GM21526 (cell line): ENCODE data around the gene LAMC2.

Source experiments
- ATAC-seq: cut with Tn5 transposase; IDR thresholded peaks from one replicate; pipeline ENCODE4 v1.9.1; 2021; ENCODE audit warnings: moderate library complexity; ENCODE audit not compliant: unreplicated experiment, low FRiP score

Gene LAMC2

DNA sequence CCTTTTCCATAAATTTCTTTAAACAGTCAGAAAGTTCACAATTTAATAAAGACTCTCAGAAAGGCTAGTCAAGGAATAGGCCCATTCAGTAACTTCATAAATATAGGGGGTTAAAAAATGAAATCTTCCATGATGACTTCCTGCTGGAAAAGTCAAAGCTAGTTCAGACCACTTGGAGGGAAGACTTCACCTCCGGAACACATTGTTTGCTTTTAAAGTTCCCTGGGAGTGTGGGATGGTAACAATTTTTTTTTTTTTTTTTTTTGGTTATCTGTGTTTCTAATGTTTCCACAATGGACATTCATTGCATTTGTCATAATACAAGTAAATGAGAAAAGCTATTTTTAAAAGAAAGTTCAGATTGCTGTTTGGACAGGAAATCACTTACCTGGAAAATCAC is 18.4 kb upstream of the LAMC2 start:
- no peak for ATAC-seq

DNA sequence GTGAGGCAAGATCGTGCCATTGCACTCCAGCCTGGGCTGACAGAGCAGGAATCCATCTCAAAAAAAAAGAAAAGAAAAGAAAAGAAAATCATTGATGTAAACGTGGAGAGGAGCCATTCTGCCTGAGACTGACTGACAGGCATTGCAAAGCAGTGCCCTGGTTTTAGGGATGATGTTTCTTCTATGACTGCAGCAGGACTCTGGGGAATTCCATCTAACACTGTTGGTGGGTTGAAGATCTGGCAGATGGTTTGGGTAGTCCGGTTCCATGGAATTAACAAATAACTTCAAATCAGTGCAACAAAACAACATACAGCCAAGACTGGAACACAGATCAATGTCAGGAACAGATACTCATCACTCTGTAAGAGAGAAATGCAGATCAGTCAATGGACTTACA is 17.8 kb upstream of the LAMC2 start:
- ATAC-seq, result no peak

DNA sequence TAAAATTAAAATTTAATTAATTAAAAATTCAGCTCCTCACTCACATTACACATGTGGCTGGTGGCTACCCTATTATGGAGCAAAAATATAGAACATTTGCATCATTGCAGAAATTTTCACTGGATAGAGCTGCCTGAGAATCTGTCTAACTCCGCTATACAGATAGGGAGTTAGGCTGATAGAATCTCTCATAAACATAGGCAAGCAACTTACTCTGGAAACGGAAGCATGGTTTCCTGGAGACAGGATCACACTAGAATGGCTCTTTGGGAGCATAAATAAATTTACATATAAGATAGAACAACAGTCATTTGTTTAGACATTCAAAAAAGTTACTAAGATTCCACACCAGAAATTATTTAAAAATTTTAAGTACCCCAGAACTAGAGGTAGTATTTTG is 12.2 kb upstream of the LAMC2 start:
- no peak for ATAC-seq

DNA sequence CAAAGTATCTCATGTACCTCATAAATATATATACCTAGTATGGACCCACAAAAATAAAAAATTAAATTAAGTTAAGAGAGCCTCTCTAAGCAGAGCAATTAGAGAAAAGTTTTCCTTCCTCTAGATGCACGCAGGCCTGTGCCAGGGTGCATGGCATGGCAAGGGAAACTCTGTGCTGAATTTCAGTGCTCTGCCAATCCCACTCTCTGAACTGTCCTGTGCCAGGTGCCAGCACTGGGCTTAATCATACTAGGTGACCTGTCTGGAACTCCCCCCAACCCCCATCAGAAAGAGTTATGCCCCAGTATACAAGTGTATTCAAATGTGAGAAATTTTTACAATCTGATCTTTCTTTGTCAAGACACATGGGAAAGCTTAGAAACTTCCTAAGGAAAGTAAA is 10.4 kb upstream of the LAMC2 start:
- no peak for ATAC-seq

DNA sequence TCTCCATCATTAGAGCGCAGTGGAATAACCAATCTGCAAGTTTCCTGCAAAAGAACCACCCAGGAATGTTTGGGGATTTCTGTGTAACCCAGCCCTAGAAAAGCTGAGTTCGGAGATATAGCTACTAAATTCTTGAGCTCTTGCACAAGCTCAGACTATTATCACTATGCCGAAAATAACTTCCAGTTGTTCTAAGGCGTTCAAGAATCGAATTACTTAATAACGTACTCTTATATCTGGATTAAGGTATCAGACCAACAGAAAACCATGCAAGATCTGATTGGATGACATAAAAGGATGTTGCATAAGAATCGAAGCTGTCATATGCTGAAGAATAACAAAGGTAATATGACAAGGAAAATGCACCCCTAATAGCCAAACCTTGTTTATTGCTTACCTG is 7.5 kb upstream of the LAMC2 start:
- no peak for ATAC-seq

DNA sequence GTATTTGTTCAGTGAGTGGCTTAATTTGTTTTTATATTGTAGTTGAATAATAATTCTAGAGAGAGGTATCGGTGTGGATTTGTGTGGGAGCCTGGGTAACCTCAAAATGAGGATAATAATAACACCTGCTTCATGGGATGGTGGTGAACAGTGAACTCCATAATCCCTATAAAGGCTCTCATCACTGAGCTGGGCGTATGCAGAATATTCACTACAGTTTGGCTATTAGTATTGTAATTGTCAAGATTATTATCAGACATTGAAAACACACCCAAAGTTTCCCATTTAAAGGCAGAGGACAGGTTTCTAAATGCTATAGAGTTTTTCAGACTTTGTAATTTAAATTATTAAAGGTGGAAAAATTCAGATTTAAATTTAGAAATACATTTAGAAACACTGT is 7.0 kb upstream of the LAMC2 start:
- ATAC-seq, result no peak

DNA sequence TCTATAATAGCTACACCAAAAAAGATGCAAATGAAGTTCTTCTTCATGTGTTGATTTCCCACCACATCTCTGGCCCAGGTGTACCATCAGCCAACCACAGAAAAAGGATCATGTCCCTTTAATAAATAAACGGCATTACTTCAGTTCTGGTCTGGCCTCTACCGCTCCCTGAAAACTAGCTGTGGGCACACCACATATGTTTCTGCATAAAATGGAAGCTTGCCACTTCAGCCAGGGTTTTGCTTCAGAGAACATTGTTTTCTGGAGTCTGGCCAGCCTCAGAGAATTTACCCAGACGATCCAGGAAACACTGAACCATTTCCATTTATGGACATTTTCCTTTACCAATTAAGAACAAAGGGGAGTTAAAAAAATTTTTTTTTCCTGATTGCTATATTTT is 5.8 kb upstream of the LAMC2 start:
- ATAC-seq, result no peak

DNA sequence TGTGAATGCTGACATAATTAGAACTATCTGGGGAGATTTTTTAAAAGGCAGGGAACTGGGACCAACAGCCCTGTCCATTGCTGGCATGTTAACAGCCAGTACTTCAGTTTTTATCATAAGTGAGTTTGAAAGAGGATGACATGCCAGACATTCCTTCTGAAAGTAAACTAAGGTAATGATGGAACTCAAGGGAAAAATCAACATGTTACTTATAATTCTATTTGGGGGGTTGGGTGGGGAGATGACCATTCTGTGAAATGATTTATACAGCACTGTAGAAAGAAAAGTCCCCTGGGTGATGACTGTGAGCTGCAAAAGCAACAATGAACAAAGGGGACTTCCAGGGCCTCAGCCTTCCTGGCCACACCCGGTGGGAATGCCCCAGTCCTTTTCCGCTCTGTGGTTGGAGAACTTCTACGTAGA is 5.4 kb upstream of the LAMC2 start:
- no peak for ATAC-seq

DNA sequence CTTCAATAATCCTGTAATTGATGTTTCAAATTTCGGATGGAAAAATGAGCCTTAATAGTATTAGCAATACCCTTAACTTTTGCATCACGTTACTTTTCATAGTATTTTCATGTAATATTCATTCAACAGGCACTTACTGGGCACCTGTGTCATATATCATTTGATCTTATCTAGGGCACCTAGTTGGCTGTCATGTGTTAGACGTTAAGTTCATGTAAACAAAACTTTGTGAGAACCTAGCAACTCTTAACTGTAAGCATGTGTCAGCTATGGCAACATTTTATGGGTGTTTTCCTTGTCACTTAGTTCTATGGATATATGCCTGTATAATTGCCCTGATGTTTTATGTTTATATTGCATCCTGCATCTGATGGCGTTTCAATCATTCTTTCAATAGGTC is 777 bp downstream of the LAMC2 start:
- no peak for ATAC-seq

DNA sequence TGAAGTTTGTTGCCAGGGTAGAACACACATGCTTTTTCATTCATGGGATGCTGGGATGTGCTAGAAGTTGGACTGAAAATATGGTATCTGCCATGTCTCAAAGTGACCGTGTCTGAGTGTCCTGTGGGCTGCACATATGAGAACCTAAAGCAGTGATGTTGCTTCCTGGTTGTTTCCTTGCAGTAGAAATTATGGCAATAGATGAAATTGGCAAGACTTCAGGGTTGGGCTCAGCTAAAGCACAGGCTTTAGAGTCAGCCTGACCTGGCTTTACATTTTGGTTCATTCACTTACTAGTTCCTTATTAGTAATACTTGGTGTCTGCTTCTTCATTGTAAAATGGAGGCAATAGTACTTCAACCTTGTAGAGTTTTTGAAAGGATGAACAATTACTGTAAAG is 2.2 kb downstream of the LAMC2 start:
- no peak for ATAC-seq

DNA sequence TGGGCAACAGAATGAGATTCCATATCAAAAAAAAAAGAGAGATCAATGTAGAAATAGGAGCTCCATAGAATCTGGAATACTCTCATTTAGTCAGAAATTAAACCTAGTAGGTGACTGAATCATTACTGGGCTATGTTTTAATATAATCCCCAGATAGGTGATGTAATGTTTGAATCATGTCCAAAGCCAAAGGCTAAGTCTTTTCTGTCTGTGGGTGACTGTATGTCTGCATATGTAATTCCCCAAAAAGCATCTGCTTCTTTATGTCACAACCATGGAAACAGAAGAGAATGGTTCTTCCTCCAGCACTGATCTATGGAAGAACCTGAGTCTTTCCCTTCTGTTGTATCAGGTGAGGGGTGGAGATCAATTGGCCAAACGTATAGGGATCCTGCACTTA is 5.8 kb downstream of the LAMC2 start:
- no peak for ATAC-seq

DNA sequence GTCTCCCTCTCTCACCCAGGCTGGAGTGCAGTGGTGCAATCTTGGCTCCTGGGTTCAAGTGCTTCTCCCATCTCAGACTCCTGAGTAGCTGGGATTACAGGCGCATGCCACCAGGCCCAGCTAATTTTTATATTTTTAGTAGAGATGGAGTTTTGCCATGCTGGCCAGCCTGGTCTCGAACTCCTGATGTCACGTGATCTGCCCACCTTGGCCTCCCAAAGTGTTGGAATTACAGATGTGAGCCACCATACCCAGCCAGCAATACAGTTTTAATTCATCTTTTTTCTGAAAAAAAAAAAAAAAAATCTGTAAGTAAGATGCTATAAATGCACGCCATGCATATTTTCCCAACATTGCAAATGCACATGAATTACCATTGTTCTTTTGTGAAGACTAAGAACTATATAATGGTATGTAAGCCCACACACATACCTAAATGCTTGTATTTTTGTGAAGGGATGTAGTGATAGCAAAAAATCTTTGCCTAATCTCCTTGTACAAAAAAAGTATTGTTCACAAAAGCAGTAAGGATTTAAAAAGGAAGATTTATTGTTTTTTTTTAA is 8.0 kb downstream of the LAMC2 start:
- no peak for ATAC-seq

DNA sequence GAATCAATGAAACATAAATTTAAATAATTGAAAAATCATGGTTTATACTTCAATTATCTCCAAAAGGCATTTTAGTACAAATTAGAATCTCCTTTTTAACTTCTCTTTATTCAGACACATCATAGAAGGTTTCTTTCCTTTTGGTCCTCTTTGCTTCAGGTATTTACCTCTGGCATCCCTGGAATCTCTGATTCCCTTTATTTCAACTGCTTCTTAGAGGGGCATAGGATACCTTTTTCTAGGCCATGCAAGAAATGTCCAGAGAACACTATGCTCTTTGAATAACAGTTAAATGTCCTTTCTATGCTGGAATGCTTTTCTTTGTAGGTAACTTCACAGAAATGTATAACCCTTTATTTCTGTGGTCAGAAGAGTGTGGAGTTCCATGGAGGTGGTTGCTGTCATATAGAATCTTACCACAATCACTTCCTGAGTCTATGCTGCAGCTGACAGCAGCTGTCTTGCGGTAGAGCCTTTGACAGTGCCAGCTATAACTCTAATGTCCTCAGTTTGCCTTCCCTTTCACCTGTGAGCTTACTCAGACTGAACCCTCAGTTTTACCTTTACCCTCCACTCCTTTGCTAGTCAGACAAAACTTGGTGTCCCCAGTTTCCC is 8.6 kb downstream of the LAMC2 start:
- ATAC-seq, result peak; percentile 94

DNA sequence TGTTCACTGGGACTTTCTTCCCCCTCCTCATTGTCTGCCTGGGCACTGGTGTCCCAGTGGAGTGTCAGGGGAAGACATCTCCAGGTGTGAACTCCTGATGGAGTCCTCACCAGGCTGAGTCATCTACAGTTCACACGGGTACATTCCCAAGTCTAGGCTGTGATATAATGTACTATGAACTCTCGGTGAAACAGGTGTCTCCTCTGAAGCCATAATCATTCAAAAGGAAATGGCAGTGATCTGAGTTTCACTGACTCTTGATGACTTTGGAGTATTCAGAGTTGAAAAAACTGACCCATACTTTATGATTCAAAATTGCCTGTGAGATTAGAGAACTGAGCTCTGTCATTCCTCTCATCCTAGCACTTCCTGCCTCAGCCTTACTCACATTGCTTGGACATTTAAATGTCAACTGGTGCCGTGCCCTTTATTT is 9.1 kb downstream of the LAMC2 start:
- ATAC-seq, result peak; percentile 33

DNA sequence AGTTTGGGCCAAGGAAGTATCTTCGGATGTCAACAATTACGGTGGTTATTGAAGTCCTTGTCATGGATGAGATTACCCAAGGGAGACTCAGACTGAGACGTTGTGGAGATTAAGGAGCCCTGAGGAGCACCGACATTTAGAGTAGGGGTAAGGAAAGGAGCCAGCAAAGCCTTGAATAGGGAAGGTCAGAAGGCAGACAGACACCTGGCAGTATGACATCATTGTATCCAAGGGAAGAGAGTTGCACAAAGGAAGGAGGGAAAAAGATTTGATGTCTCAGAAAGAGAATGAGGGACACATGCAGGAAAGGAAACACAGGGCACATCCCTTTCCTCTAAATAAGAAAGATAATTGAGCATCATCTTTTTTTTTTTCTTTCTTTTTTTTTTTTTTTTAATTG is 11.7 kb downstream of the LAMC2 start:
- ATAC-seq, result no peak

DNA sequence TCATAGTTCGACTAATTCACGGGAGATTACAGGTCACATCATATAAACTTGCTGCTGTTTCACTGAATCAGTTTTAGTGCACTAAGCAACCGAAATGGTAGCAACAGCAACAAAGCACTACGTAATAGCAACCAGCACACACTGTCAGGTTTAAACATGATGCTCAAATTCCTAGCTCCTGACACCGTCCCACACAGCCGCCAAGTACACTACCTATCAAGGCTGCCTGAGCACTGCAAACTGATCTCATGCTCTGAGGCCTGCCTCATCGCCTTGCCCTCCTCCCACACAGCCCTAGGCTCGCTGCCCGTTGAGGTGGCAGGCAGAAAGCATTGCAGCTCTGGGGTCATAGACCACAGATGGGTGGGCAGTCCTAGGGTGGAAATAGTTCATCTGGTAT is 12.4 kb downstream of the LAMC2 start:
- ATAC-seq, result no peak

DNA sequence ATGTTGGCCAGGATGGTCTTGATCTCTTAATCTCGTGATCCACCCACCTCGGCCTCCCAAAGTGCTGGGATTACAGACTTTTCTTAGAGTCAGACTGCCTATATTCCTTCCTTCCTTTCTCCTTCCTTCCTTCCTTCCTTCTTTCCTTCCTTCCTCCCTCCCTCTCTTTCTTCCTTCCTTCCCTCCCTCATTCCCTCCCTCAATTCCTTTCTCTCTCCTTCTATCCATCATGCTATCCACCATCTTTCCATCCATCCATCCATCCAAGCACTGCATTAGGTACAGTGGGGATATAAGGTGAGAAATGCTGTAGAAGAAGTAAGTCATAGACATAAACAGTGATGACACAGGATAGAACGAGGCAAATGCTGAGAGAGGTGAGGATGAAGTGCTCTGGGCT is 13.2 kb downstream of the LAMC2 start:
- ATAC-seq, result no peak

DNA sequence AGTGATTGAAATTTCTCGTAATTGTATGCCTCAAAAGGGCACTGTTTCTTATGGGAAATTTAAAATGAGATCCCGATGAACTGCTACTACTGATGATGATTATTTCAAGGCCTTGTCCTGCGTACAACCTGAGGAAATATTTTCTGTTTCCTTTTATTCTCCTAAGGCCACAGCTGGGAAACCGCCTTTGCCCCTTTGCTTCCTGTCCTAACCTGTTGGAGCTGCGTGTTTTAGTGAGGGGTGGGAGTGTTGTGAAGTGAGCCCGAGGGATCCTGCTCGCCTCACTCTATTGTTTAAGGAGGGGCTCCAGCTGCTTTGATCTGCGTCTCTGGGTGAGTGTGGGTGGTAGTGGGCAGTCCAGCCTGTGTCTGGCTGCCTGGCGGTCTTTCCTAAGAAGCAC is 14.4 kb downstream of the LAMC2 start:
- ATAC-seq, result no peak

DNA sequence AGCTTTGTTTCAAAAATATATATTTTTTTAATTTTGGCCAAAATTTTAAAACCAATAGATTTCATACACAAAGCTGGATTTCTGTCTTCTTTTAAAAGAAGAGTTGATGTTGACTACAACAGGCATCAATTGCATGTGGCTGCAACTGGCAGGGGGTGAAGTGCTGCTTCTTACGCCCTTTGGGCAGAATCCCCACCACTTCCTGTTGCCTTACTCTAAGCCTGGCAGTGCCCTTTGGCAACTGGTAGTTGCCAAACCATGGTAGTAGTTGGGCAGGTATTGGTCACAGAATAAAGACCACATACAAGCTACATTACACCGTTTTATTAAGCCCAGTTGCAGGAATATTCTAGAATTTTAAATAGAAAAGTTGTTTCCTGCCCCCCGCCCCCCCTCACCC is 17.0 kb downstream of the LAMC2 start:
- no peak for ATAC-seq

DNA sequence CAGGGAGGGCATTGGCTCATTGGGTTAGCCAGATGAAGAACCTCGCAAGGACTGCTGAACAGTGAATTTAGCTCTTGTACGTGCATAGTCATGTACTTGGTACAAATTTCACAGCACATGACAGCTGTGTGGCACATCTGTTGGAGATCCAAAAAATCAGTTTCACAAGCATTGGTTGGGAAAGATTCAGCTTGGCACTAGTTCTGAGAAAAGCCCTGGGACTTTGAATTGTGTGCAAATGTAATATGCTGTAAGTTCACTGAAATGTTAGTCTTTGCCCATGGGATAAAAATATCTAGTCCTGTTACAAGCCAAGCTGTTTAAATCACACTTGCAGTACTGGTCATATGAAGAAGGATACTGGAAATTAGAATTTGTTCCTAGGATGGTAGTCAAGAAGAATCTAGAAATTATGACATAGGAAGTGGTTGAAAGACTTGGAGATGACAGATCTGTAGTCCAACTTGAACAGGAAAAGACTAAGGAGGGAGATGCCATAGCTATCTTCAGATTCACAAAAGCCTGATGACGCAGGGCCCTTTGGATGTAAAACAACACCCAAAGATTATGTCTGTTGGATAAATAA is 19.2 kb downstream of the LAMC2 start:
- ATAC-seq, result no peak

DNA sequence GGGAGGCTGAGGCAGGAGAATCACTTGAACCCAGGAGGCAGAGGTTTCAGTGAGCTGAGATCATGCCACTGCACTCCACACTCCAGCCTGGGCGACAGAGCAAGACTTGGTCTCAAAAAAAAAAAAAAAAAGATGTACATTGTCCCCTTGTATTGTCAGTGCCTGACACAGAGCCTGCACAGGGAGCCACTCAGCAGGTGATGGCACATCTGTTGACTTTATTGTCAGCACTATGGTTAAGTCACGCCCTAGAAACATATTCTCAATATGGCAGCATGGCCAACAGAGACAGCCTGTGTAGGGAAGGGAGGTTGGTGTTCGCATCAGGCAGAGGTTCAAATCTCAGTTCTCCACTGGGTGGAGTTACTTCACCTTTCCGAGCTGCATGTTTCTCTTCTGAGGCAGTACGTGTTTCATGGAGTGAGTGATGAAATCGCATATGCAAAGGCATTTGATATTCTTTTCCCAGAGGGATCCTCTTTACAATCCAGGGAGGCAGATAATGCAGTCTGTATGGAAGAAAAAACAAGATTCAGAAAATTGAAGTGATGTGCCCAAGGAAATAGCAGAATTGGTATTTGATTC is 20.6 kb downstream of the LAMC2 start:
- ATAC-seq, result no peak

DNA sequence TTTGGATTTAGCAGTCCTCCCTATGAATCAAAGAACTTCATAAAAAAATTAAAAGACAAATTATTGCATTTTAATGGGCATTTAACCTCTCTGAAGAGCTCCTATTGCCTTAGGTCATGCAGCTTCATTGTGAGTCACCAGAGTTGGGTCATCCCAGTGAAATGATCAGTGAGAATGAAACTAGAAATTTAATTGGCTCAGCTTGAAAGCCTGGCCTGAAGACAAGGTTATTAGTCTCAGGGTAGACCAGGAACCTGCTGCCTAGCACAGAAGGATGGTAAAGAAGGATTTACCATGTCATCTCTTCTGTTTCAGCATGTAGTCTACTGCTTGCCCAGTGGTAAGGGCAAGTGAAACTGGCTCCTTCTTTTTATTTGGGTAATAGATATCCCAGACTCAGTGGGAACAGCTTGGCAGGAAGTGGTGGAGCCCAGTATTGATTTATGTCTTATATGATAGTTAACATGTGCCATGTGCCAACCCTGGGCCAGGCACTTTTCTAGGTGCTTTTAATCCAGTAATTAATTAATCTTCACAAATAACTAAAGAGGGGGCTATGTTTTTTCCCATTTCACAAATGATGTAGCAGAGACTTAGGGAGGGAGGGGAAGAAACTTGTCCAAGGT is 23.6 kb downstream of the LAMC2 start:
- ATAC-seq, result no peak
